Chondrocyte (in vitro differentiated cells): ENCODE measurements around the gene RADIL. TPM values are rescaled to one million over a fixed set of nuclear protein-coding genes. Genes with fewer than 3 reads are reported as not detected.

ENCODE experiments used
- DNase-seq: peaks from one replicate; pipeline ENCODE4 v3.0.0; 2021; ENCODE audit warnings: mixed read lengths, low spot score
- H3K27ac Mint-ChIP-seq: one replicate; pipeline ENCODE4 v1.8.0; 2021; ENCODE audit warnings: mild to moderate bottlenecking, moderate library complexity, mixed read lengths; ENCODE audit not compliant: unreplicated experiment
- H3K27me3 Mint-ChIP-seq: 2 replicates; pipeline ENCODE4 v1.8.0; 2021; ENCODE audit warnings: low read depth, mixed read lengths
- H3K36me3 Mint-ChIP-seq: 2 replicates; pipeline ENCODE4 v1.8.0; 2021; ENCODE audit warnings: low read depth, mixed read lengths
- H3K4me1 Mint-ChIP-seq: 2 replicates; pipeline ENCODE4 v1.8.0; 2021; ENCODE audit warnings: low read depth, mild to moderate bottlenecking, mixed read lengths
- H3K4me3 Mint-ChIP-seq: one replicate; pipeline ENCODE4 v1.8.0; 2021; ENCODE audit warnings: mild to moderate bottlenecking, moderate library complexity, mixed read lengths; ENCODE audit not compliant: unreplicated experiment
- H3K9me3 Mint-ChIP-seq: 2 replicates; pipeline ENCODE4 v1.8.0; 2021; ENCODE audit warnings: low read depth, mixed read lengths
- total RNA-seq: library from RNA; stranded (reverse); gene quantifications from 3 replicates; pipeline ENCODE4 v1.2.1, GENCODE V29; 2021
- TF ChIP-seq, protein P1 (sequence below): fragments of 200-600 bp; sonication (generic); IDR thresholded peaks from 2 replicates; pipeline ENCODE4 v1.5.0; 2021; ENCODE audit warnings: antibody characterized with exemption, mild to moderate bottlenecking, moderate library complexity

RADIL gene
- total RNA-seq, 1 donor from 2014 or later, result 1.2 TPM

DNA sequence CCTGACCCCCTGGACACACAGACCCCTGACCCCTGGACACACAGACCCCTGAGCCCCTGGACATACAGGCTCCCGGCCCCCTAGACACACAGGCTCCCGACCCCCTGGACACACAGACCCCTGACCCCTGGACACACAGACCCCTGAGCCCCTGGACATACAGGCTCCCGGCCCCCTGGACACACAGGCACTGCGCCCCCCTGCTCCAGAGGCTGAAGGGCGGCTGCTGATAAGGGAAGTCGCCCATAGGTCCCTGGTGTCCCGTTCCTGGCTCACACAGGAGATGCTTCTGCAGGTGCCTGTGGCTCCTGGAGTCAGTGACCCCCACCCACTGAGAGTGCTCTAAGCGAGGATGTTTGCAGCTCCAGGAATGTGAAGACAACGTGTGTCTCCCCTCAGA is 111.8 kb downstream of the RADIL start:
- H3K9me3 Mint-ChIP-seq, result no peaks in the 10 kb centered on the region
- TF ChIP-seq, protein P1, sequence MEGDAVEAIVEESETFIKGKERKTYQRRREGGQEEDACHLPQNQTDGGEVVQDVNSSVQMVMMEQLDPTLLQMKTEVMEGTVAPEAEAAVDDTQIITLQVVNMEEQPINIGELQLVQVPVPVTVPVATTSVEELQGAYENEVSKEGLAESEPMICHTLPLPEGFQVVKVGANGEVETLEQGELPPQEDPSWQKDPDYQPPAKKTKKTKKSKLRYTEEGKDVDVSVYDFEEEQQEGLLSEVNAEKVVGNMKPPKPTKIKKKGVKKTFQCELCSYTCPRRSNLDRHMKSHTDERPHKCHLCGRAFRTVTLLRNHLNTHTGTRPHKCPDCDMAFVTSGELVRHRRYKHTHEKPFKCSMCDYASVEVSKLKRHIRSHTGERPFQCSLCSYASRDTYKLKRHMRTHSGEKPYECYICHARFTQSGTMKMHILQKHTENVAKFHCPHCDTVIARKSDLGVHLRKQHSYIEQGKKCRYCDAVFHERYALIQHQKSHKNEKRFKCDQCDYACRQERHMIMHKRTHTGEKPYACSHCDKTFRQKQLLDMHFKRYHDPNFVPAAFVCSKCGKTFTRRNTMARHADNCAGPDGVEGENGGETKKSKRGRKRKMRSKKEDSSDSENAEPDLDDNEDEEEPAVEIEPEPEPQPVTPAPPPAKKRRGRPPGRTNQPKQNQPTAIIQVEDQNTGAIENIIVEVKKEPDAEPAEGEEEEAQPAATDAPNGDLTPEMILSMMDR, result no peak
- H3K27ac Mint-ChIP-seq, result no peak overlapping the region
- peaks cover 46% of the 10 kb centered on the region for H3K4me1 Mint-ChIP-seq
- DNase-seq, result no peak
- H3K4me3 Mint-ChIP-seq, result no peak overlapping the region
- peaks cover 6% of the 10 kb centered on the region for H3K36me3 Mint-ChIP-seq
- H3K27me3 Mint-ChIP-seq, result no peaks in the 10 kb centered on the region

DNA sequence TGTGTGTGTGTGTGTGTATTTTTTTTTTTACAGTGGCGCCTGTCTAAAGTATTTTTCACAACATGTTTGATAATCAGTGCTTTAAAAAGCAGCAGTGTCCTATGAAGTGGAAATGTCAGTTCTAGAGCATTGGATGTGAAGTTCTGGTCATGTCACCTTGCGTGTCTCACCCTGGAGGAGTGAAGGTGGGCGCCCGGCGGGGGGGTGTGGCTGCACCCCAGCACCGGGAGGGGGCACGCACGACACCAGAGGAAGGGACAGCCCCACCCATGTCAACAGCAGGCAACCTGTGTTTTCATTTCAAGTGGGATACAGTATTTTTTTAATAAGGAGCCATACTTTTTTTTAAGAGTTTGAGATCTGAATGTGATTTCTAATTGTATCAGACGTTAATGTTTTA is 112.6 kb downstream of the RADIL start:
- Mint-ChIP-seq H3K36me3 (peaks cover 7% of the 10 kb centered on the region), H3K27me3 (no peaks in the 10 kb centered on the region), H3K27ac (peak overlapping the region; percentile 73), H3K4me1 (peaks cover 38% of the 10 kb centered on the region), H3K9me3 (no peaks in the 10 kb centered on the region), H3K4me3 (no peak overlapping the region)
- DNase-seq, result no peak
- TF ChIP-seq, protein P1, result no peak

DNA sequence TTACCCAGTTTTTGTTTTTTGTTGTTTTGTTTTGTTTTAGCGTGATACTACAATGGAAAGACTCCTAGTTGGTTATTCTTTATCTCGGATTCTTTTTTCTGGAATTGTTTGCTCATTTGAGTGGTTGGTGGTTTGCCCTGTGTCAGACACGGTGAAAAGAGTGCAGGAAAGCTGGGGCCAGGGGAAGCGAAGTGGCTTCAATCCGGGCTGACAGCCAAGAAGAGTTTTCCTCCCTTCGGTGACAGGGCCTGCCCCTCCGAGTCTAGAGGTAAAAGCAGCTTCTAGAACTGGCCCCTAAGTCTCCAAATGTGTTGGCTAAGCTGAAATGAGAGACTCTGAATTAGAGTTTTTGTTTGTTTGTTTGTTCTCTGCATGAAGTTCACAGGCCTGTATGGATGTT is 113.8 kb downstream of the RADIL start:
- H3K36me3 Mint-ChIP-seq, result peaks cover 8% of the 10 kb centered on the region
- H3K27ac Mint-ChIP-seq, result peak overlapping the region; percentile 58
- TF ChIP-seq, protein P1, result no peak
- H3K9me3 Mint-ChIP-seq, result no peaks in the 10 kb centered on the region
- H3K27me3 Mint-ChIP-seq, result no peaks in the 10 kb centered on the region
- H3K4me1 Mint-ChIP-seq, result peaks cover 35% of the 10 kb centered on the region
- no peak overlapping the region for H3K4me3 Mint-ChIP-seq
- no peak for DNase-seq

DNA sequence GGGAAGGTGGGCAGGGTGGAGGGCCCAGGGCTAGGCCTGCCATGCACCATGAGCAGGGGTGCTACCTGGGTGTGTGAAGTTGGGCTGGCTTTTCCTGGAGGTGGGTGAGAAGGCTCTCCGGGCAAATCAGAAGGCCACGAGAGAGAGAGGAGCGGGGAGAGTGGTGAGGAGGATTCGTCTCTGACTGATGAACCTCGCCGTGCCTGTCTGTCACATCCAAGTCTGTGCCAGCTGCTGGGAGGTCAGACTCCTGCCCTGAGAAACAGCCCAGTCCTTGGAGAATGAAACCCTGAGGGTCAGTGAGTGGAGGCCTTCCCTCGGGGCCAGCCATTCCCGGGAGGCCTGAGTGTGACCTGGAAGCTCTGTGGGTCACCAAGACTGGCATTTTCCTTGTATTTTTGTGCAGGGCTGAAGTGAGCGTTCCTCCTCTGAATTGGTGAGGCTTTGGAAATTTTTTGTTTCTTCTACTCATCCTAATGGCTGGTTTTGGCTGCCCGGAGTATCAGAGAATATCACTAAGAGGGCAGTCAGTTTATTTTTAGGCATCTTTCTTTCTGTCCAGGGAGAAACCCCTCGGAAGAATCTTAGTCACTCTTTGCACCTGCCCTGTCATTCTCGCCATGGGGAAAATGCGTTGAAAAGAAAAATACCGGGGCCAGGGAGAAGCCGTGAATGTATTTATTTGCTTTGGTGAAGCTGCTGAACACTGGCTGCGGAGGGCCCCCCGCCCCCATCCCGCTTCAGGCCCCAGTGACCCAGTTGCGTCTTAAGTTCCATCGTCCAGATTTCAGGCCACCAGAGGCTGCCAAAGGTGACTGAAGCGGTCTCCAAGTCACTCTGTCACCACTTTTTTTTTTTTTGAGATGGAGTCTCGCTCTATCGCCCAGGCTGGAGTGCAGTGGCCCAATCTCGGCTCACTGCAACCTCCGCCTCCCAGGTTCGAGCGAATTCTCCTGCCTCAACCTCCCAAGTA is 114.6 kb downstream of the RADIL start:
- H3K27ac Mint-ChIP-seq, result no peak overlapping the region
- TF ChIP-seq, protein P1, result no peak
- no peak for DNase-seq
- H3K4me3 Mint-ChIP-seq, result no peak overlapping the region
- peaks cover 9% of the 10 kb centered on the region for H3K36me3 Mint-ChIP-seq
- H3K9me3 Mint-ChIP-seq, result no peaks in the 10 kb centered on the region
- no peaks in the 10 kb centered on the region for H3K27me3 Mint-ChIP-seq
- peaks cover 26% of the 10 kb centered on the region for H3K4me1 Mint-ChIP-seq

DNA sequence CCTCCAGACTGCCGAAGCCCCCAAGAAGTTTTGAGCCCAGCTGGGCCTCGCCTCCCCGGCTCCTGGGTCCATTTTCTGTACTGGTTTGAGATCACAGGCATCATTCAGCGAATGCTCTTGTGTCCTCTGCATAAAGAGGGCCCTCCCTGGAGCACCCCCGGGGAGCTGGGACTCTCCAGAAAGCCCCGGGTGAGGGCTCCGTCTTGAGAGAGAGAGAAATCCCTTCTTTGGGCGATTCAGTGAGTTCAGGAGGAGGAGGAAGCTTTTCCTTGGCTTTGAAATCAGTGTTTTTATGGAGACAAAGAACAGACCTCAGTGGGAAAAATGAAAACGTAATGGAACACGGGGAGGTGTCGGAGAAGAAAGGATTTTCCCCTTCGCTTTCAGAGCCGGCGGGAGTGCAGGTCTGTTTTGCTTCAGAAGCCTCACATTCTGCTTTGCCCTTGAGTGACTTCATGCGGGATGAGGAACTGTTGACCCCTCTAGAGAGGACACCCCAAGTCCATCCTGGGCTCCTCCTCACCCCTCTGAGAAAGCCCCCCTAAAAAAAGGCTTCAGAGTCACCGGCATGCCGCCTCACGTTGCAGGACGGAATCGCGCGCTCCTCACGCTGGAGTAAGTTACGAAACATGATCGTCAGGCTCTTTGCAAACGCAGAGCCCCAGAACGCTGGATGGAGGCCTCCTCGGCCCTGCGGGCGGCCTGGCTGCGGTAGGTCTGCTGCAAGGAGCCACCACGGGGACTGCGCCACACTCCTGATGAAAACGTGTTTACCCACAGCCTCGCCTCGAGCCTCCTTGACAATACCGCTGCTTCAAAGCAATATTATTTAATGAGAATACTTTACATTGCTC is 116.6 kb downstream of the RADIL start:
- Mint-ChIP-seq H3K4me1 (peaks cover 22% of the 10 kb centered on the region), H3K27ac (no peak overlapping the region), H3K36me3 (peaks cover 18% of the 10 kb centered on the region), H3K27me3 (no peaks in the 10 kb centered on the region), H3K4me3 (no peak overlapping the region), H3K9me3 (no peaks in the 10 kb centered on the region)
- TF ChIP-seq, protein P1, result no peak
- no peak for DNase-seq
